ENCODE measurements around the gene VWA8.

Gene VWA8

GRCh38 chr13:41788552-41788951 is 172.4 kb downstream of the VWA8 start:
- no peaks in the 10 kb centered on the region for H3K9me2 ChIP-seq (replicated peaks; ENCODE audit: insufficient read depth, low read length)
- TF ChIP-seq EZH2 (optimal IDR thresholded peaks at IDR 0.05; ENCODE audit: low read depth, low read length) (no peak), EZH2phosphoT487 (IDR thresholded peaks at IDR 0.05; ENCODE audit: low read length) (no peak), CTCF (IDR thresholded peaks at IDR 0.05; ENCODE audit: low read length) (no peak)

GRCh38 chr13:41785402-41786172 is 175.3 kb downstream of the VWA8 start:
- no peaks in the 10 kb centered on the region for H3F3A ChIP-seq (ENCODE audit: insufficient read depth, low read length)
- no peaks in the 10 kb centered on the region for H3K36me3 ChIP-seq (replicated peaks; ENCODE audit: insufficient read depth, low read length)
- H3K4me3 ChIP-seq (ENCODE audit: low read length) = no peak overlapping the region
- H3K27ac ChIP-seq (ENCODE audit: low read length) = no peak overlapping the region
- H4K20me1 ChIP-seq (ENCODE audit: insufficient read depth, low read length) = no peaks in the 10 kb centered on the region
- no peaks in the 10 kb centered on the region for H3K27me3 ChIP-seq (replicated peaks; ENCODE audit: insufficient read depth, low read length)
- TF ChIP-seq EZH2 (optimal IDR thresholded peaks at IDR 0.05; ENCODE audit: low read depth, low read length) (no peak), EZH2phosphoT487 (IDR thresholded peaks at IDR 0.05; ENCODE audit: low read length) (no peak), CTCF (IDR thresholded peaks at IDR 0.05; ENCODE audit: low read length) (no peak)
- no peak overlapping the region for H2AFZ ChIP-seq (ENCODE audit: low read length)
- H3K9ac ChIP-seq (ENCODE audit: low read length) = no peak overlapping the region
- H3K4me1 ChIP-seq (ENCODE audit: low read length) = no peaks in the 10 kb centered on the region
- H3K79me2 ChIP-seq (ENCODE audit: low read length) = no peaks in the 10 kb centered on the region
- no peaks in the 10 kb centered on the region for H3K9me2 ChIP-seq (replicated peaks; ENCODE audit: insufficient read depth, low read length)
- no peak for DNase-seq
- H3K4me2 ChIP-seq (ENCODE audit: low read depth, low read length) = no peak overlapping the region
- H3K9me3 ChIP-seq (replicated peaks; ENCODE audit: insufficient read depth, low read length) = no peaks in the 10 kb centered on the region

More at GRCh38 chr13:41788552-41788951, 172.4 kb downstream of the VWA8 start:
- Histone ChIP-seq H3K9ac (ENCODE audit: low read length) (no peak overlapping the region), H3K27me3 (replicated peaks; ENCODE audit: insufficient read depth, low read length) (no peaks in the 10 kb centered on the region), H3K27ac (ENCODE audit: low read length) (no peak overlapping the region), H3K4me2 (ENCODE audit: low read depth, low read length) (no peak overlapping the region), H3K79me2 (ENCODE audit: low read length) (no peaks in the 10 kb centered on the region), H3K9me3 (replicated peaks; ENCODE audit: insufficient read depth, low read length) (no peaks in the 10 kb centered on the region), H3F3A (ENCODE audit: insufficient read depth, low read length) (no peaks in the 10 kb centered on the region), H4K20me1 (ENCODE audit: insufficient read depth, low read length) (no peaks in the 10 kb centered on the region), H3K4me3 (ENCODE audit: low read length) (no peak overlapping the region), H3K4me1 (ENCODE audit: low read length) (no peaks in the 10 kb centered on the region), H3K36me3 (replicated peaks; ENCODE audit: insufficient read depth, low read length) (no peaks in the 10 kb centered on the region), H2AFZ (ENCODE audit: low read length) (no peak overlapping the region)
- DNase-seq = no peak

- no peak overlapping the region for H3K27ac ChIP-seq (ENCODE audit: low read length)
- no peaks in the 10 kb centered on the region for H4K20me1 ChIP-seq (ENCODE audit: insufficient read depth, low read length)
- no peaks in the 10 kb centered on the region for H3K79me2 ChIP-seq (ENCODE audit: low read length)
- no peak overlapping the region for H3K4me3 ChIP-seq (ENCODE audit: low read length)
- H3K4me1 ChIP-seq (ENCODE audit: low read length) = no peaks in the 10 kb centered on the region
- H3K27me3 ChIP-seq (replicated peaks; ENCODE audit: insufficient read depth, low read length) = no peaks in the 10 kb centered on the region
- H3F3A ChIP-seq (ENCODE audit: insufficient read depth, low read length) = no peaks in the 10 kb centered on the region
- no peak for DNase-seq
- no peaks in the 10 kb centered on the region for H3K36me3 ChIP-seq (replicated peaks; ENCODE audit: insufficient read depth, low read length)
- no peaks in the 10 kb centered on the region for H3K9me2 ChIP-seq (replicated peaks; ENCODE audit: insufficient read depth, low read length)
- H3K9me3 ChIP-seq (replicated peaks; ENCODE audit: insufficient read depth, low read length) = no peaks in the 10 kb centered on the region
- H3K9ac ChIP-seq (ENCODE audit: low read length) = no peak overlapping the region
- TF ChIP-seq EZH2 (optimal IDR thresholded peaks at IDR 0.05; ENCODE audit: low read depth, low read length) = no peak
- no peak for TF ChIP-seq CTCF (IDR thresholded peaks at IDR 0.05; ENCODE audit: low read length)
- TF ChIP-seq EZH2phosphoT487 (IDR thresholded peaks at IDR 0.05; ENCODE audit: low read length) = no peak
- no peak overlapping the region for H2AFZ ChIP-seq (ENCODE audit: low read length)
- H3K4me2 ChIP-seq (ENCODE audit: low read depth, low read length) = no peak overlapping the region
Measured at GRCh38 chr13:41782086-41782485, 178.8 kb downstream of the VWA8 start.
